Hematopoietic multipotent progenitor cell treated with erythropoietin and hydrocortisone succinate and interleukin-3 and kit ligand, for 6 days (in vitro differentiated cells): ENCODE results near the gene DUSP7.

Source experiments
- DNase-seq: peaks from one replicate; pipeline ENCODE4 v3.0.0-alpha.2; 2015

The DUSP7 gene

GRCh38 chr3:52085681-52086282 is 29.4 kb upstream of the DUSP7 start:
- DNase-seq = no peak

- no peak for DNase-seq
These were observed 28.7 kb upstream of the DUSP7 start for GRCh38 chr3:52084954-52085680.

- no peak for DNase-seq
These were observed 28.0 kb upstream of the DUSP7 start for GRCh38 chr3:52084216-52084945.

- no peak for DNase-seq
These were observed 27.3 kb upstream of the DUSP7 start for GRCh38 chr3:52083556-52084087.

- no peak for DNase-seq
These were observed 26.6 kb upstream of the DUSP7 start for GRCh38 chr3:52082951-52083350.

GRCh38 chr3:52080830-52081719 is 24.7 kb upstream of the DUSP7 start:
- no peak for DNase-seq

- DNase-seq = no peak
These were observed 23.6 kb upstream of the DUSP7 start for GRCh38 chr3:52079958-52080357.

- no peak for DNase-seq
These were observed 22.6 kb upstream of the DUSP7 start for GRCh38 chr3:52078781-52079560.

GRCh38 chr3:52077925-52078324 is 21.6 kb upstream of the DUSP7 start:
- no peak for DNase-seq

GRCh38 chr3:52076896-52077780 is 20.8 kb upstream of the DUSP7 start:
- no peak for DNase-seq

GRCh38 chr3:52073490-52073889 is 17.1 kb upstream of the DUSP7 start:
- DNase-seq = no peak

GRCh38 chr3:52072471-52072870 is 16.1 kb upstream of the DUSP7 start:
- no peak for DNase-seq

GRCh38 chr3:52072020-52072419 is 15.6 kb upstream of the DUSP7 start:
- DNase-seq = no peak

- no peak for DNase-seq
These were observed 14.6 kb upstream of the DUSP7 start for GRCh38 chr3:52070724-52071621.

GRCh38 chr3:52069855-52070254 is 13.5 kb upstream of the DUSP7 start:
- no peak for DNase-seq

- DNase-seq = no peak
These were observed 12.8 kb upstream of the DUSP7 start for GRCh38 chr3:52069135-52069534.

- no peak for DNase-seq
These were observed 12.4 kb upstream of the DUSP7 start for GRCh38 chr3:52068730-52069129.

GRCh38 chr3:52068055-52068571 is 11.7 kb upstream of the DUSP7 start:
- no peak for DNase-seq

GRCh38 chr3:52067526-52067925 is 11.2 kb upstream of the DUSP7 start:
- no peak for DNase-seq

- DNase-seq = no peak
These were observed 10.7 kb upstream of the DUSP7 start for GRCh38 chr3:52067046-52067445.
